ENCODE measurements around the gene BBIP1.
A peak's percentile ranks its signal among the peaks of the same experiment; 100 is the strongest.
"Not testable (repeated sequence)": the region's sequence is repeated elsewhere in the genome, so short reads cannot be mapped to it uniquely, and the experiment has no call there.

BBIP1 gene

GRCh38 chr10:110885932-110886674 lies 32.9 kb downstream of the BBIP1 start:
- DNase-seq (ENCODE audit: low spot score) (no peak), FAIRE-seq (no peak)

DNA sequence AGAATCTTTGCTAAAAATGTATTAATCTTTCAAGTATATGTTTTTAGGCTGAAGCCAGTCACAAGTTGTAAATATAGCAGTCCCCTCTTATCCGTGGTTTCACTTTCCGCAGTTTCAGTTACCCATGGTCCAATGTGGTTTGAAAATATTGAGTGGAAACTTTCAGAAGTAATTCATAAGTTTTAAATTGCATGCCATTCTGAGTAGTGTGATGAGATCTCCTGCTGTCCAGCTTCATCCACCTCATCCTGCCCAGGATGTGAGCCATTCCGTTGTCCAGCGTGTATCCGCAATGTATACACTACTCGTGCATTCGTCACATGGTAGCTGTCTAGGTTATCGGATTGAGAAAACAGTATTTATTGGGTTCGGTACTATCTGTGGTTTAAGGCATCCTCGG lies 35.1 kb downstream of the BBIP1 start:
- FAIRE-seq (no peak), DNase-seq (ENCODE audit: low spot score) (no peak)

DNA sequence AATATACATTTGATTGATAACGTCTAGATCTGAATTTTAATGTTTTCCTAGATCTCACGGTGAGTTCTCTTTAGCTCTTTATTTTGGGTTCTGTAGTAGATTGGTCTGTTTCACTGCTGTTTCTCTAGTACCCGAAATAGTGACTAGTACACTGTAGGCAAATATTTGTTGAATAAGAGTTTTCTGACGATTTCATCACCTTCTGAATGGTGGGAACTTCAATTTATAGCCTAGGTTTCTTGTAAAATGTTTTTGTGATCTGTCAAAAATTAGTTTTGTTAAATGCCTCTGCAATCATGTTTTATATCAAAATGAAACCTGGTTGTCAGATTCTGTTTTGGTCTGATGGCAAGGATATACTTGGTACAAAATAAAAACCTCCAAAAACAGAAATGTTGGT lies 37.1 kb downstream of the BBIP1 start:
- DNase-seq (ENCODE audit: low spot score) (no peak), FAIRE-seq (no peak)

DNA sequence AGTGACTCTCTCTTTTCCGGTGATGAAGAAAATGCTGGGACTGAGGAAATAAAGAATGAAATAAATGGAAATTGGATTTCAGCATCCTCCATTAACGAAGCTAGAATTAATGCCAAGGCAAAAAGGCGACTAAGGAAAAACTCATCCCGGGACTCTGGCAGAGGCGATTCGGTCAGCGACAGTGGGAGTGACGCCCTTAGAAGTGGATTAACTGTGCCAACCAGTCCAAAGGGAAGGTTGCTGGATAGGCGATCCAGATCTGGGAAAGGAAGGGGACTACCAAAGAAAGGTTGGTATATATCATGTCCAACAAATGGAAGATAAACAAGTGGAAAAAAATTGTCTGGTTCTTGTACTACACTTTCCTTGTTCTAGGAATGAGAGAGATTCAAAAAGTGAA lies 37.7 kb downstream of the BBIP1 start:
- no peak for FAIRE-seq
- DNase-seq (ENCODE audit: low spot score), result no peak

- no peak for FAIRE-seq
- DNase-seq (ENCODE audit: low spot score), result no peak
Observed at GRCh38 chr10:110880012-110880411, 39.0 kb downstream of the BBIP1 start.

DNA sequence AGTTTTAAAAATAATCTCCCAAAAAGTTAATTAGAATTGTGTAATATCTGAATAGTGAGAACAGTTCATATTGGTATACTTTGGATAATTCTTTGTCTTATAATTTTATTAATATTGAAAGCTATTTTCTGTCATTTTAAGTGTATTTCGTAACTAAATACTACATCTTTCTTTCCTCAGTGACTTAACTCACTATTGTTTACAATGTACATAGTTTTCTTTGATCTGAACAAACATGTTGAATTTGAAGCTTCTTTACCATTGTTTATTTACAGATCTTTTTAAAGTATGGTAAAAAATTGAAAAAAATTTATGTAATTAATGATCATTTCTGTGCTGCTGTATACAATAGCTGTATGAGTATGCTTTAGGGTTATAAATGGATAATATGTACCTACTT lies 42.2 kb downstream of the BBIP1 start:
- FAIRE-seq (no peak), DNase-seq (ENCODE audit: low spot score) (no peak)

GRCh38 chr10:110876000-110876399 lies 43.0 kb downstream of the BBIP1 start:
- FAIRE-seq (no peak), DNase-seq (ENCODE audit: low spot score) (no peak)

DNA sequence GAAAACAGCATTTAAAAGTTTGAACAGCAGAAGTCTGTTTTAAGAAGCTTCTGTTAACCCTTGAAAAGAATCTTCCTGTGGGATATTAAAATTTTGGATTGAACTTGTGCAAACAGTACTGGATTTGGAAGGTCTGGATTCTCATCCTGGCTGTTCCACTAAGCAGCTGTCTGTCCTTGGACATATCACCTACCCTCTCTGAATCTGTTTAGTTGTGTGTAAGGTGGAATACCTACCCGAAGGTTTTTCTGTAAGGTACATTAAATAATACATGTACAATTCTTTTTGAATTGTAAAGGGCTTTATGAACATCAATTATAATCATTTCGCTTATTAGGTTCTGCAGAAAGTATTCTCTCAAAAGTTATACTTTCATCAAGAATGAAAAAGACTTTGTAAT lies 45.0 kb downstream of the BBIP1 start:
- DNase-seq (ENCODE audit: low spot score) (no peak), FAIRE-seq (no peak)

- DNase-seq (ENCODE audit: low spot score) (no peak), FAIRE-seq (no peak)
Observed at GRCh38 chr10:110872984-110873923, 45.7 kb downstream of the BBIP1 start.

- FAIRE-seq (no peak), DNase-seq (ENCODE audit: low spot score) (peak; percentile 66)
Observed at GRCh38 chr10:110872145-110872983, 46.6 kb downstream of the BBIP1 start.

DNA sequence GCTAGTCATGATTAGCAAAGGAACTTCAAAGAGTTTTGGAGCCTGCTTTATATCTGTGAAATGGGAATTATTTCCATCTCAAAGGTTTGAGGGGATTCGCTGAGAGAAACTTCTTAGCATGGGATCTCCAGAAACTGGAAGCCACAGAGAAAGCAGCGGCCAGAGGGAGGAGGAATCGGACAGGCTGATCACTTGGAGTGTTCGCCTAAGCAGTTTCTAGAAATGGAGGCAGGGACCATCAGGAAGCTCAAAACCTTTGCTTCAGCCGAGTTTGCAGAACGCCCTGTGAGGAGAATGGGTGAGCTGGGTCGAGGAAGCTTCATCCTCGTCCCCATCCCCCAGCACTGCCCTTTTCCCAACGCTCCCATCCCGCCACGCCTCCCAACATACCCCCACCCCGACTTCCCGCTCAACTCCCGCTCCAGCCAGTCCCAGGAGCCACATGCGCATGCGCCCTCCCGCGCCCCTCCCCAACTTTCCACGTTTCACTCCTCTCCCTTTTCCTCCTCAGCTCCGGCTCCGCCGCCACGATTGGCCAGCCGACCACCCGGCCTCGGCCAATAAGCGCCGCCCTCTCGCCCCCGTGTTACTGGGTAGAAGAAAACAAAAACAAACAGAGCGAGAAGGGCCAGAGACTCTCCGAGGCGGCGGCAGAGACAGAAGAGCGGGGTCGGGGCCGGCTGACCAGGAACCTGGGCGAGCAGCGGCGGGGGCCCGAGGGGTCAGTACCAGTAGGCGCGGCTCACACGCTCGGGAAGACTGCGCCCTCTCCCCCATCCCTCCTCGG lies 47.5 kb downstream of the BBIP1 start, which contains the start of gene PDCD4:
PDCD4 (plus strand) TSS at position 631 of the 787 bp plus-strand sequence. CDS start 4,100 bp downstream, outside the sequence.
- peak; percentile 99 for DNase-seq (ENCODE audit: low spot score)
- peak; percentile 97 for FAIRE-seq

GRCh38 chr10:110870823-110871297 lies 48.1 kb downstream of the BBIP1 start:
- DNase-seq (ENCODE audit: low spot score) (no peak), FAIRE-seq (no peak)

GRCh38 chr10:110868981-110869380 lies 50.0 kb downstream of the BBIP1 start:
- DNase-seq (ENCODE audit: low spot score), result no peak
- FAIRE-seq, result no peak

DNA sequence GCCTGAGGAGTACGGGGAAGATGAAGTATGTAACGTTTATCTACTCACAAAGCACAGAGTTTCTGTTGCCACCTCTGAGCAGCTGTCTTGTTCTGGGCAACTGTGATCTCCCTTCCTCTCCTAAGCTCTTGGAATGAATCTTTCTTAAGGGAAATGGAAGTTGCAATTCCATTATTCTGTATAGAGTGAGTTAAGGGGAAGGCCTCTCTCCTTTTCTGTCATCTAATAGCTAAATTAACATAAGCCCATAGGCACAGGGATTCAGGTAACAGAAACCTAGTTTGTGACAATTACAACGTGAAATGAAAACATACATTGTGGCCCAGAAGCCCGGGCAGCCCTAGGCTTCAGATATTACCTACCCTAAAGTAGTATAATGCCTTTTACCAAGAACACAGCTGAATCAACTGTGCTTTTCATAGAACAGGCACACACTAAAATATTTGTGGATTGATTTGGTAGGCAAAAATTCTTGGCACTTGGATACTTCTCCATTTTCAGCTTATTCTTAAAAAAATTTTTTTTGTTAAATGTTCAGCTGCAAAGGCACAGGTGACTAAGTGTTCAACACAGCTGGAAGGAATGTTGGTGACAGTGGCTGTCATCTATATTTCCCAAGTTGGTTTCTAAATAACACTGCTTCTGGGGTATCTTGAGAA lies 51.0 kb downstream of the BBIP1 start:
- FAIRE-seq (no peak), DNase-seq (ENCODE audit: low spot score) (no peak)

DNA sequence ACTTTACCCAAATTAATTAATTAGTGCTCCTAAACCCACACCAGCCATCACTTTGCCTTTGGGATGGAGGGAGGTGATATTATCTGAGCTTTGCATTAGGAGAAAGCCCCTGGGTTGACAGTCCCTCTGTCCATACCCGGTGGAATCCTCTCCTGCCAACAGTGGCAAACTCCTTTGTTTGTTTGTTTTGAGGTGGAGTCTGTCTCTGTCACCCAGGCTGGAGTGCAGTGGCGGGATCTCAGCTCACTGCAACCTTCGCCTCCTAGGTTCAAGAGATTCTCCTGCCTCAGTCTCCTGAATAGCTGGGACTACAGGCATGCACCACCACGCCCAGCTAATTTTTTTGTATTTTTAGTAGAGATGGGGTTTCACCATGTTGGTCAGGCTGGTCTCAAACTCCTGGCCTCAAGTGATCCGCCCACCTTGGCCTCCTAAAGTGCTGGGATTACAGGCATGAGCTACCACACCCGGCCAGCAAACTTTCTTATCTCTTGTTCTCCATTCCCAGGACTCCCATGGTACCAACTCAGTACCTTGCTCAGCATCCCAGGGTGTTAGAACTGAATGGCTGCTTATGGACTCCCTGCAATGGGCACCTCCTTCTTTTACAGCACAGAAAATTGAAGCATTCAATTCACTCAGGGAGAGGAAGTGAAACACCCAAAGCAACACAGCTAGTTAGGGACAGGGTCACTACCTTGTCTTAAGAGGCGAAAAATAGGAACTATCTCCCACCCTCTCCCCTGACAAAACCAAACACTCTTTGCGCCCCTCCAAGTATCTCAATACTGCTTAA lies 51.8 kb downstream of the BBIP1 start:
- DNase-seq (ENCODE audit: low spot score); FAIRE-seq: not testable (repeated sequence)

DNA sequence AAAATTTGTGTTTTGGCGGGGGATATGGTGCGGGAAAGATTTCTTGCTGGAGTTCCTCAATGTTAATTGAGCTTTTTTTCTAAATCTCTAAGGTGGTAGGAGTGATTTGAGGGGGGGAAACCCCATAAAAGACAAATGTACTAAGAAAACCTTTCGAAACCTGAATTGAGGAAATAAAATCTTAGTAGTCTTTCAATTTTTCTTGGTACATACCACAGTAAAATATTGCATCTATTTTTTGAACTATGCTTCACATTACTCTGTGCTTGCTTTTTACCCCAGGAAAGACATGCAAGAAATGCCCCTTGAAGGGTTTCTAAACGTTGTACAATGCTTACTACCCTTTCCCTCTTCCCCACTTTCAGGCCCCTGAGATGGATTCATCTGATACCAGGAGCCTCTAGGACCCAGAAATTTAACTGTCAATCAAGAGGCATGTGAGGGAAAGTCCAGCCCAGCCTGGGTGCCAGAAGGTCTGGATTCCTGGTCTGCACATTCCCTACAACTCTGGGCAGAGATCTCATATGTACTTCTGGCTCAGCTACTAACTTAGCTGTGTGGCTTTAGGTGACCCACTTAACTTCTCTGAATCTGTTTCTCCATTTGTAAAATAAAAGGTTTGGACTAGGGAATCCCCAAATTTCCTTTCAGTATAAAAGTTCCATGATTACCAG lies 53.0 kb downstream of the BBIP1 start:
- no peak for DNase-seq (ENCODE audit: low spot score)
- no peak for FAIRE-seq

GRCh38 chr10:110865186-110865808 lies 53.7 kb downstream of the BBIP1 start:
- peak; percentile 54 for DNase-seq (ENCODE audit: low spot score)
- FAIRE-seq, result no peak

DNA sequence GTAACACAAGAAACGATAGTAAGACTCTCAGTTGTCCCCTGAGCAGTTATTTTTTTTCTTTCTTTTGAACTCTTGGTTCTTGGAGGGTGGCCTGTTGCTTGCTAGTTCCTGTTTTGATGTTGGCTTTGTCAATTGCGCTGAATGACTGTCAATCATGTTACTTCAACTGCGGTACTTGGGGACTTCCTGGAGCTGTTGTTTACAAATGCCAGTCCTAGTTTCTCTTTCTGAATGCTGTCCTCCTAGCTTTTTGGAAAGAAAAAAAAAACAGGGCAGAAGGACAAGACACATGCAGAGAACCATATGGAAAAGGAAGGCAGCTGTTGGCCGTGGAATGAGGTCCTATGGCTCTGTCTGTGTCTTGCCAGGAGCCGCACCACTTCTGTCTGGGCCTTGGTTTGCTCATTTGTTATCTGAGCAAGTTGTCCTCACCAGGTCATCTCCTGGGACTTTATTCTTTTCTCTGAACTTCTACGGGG lies 54.3 kb downstream of the BBIP1 start:
- no peak for DNase-seq (ENCODE audit: low spot score)
- no peak for FAIRE-seq
